Activated naive CD8-positive, alpha-beta T cell (primary cell): Measurements from ENCODE around the gene MED13L.

Source experiments
- H3K27ac Mint-ChIP-seq: one replicate; pipeline ENCODE4 v1.8.0; 2021; ENCODE audit warnings: mixed read lengths
- H3K27me3 Mint-ChIP-seq: one replicate; pipeline ENCODE4 v1.8.0; 2021; ENCODE audit warnings: mixed read lengths
- H3K36me3 Mint-ChIP-seq: one replicate; pipeline ENCODE4 v1.8.0; 2021; ENCODE audit warnings: mixed read lengths
- H3K4me1 Mint-ChIP-seq: one replicate; pipeline ENCODE4 v1.8.0; 2021; ENCODE audit warnings: low read depth, mixed read lengths
- H3K4me3 Mint-ChIP-seq: one replicate; pipeline ENCODE4 v1.8.0; 2021; ENCODE audit warnings: mild to moderate bottlenecking, mixed read lengths
- H3K9me3 Mint-ChIP-seq: one replicate; pipeline ENCODE4 v1.8.0; 2021; ENCODE audit warnings: low read depth, mixed read lengths

MED13L gene

GRCh38 chr12:116206828-116207227, 70.7 kb downstream of the MED13L start:
- Mint-ChIP-seq H3K36me3 (peaks cover 8% of the 10 kb centered on the region), H3K4me3 (no peak overlapping the region), H3K27me3 (no peaks in the 10 kb centered on the region), H3K4me1 (peaks cover 71% of the 10 kb centered on the region), H3K27ac (no peak overlapping the region), H3K9me3 (no peaks in the 10 kb centered on the region)

GRCh38 chr12:116204785-116205184, 72.7 kb downstream of the MED13L start:
- Mint-ChIP-seq H3K27ac (no peak overlapping the region), H3K9me3 (no peaks in the 10 kb centered on the region), H3K4me1 (peaks cover 70% of the 10 kb centered on the region), H3K36me3 (peaks cover 8% of the 10 kb centered on the region), H3K27me3 (no peaks in the 10 kb centered on the region), H3K4me3 (no peak overlapping the region)

- Mint-ChIP-seq H3K27me3 (no peaks in the 10 kb centered on the region), H3K36me3 (peaks cover 8% of the 10 kb centered on the region), H3K9me3 (no peaks in the 10 kb centered on the region), H3K4me3 (no peak overlapping the region), H3K4me1 (peaks cover 70% of the 10 kb centered on the region), H3K27ac (no peak overlapping the region)
Observed at GRCh38 chr12:116204169-116204568, 73.3 kb downstream of the MED13L start.

GRCh38 chr12:116202940-116203339, 74.6 kb downstream of the MED13L start:
- peaks cover 8% of the 10 kb centered on the region for H3K36me3 Mint-ChIP-seq
- peaks cover 73% of the 10 kb centered on the region for H3K4me1 Mint-ChIP-seq
- no peak overlapping the region for H3K4me3 Mint-ChIP-seq
- H3K9me3 Mint-ChIP-seq: no peaks in the 10 kb centered on the region
- no peaks in the 10 kb centered on the region for H3K27me3 Mint-ChIP-seq
- no peak overlapping the region for H3K27ac Mint-ChIP-seq

- no peaks in the 10 kb centered on the region for H3K9me3 Mint-ChIP-seq
- H3K36me3 Mint-ChIP-seq: peaks cover 8% of the 10 kb centered on the region
- no peak overlapping the region for H3K27ac Mint-ChIP-seq
- no peak overlapping the region for H3K4me3 Mint-ChIP-seq
- peaks cover 70% of the 10 kb centered on the region for H3K4me1 Mint-ChIP-seq
- H3K27me3 Mint-ChIP-seq: no peaks in the 10 kb centered on the region
Observed at GRCh38 chr12:116202433-116202832, 75.1 kb downstream of the MED13L start.

- H3K9me3 Mint-ChIP-seq: no peaks in the 10 kb centered on the region
- peaks cover 70% of the 10 kb centered on the region for H3K4me1 Mint-ChIP-seq
- no peak overlapping the region for H3K4me3 Mint-ChIP-seq
- H3K27ac Mint-ChIP-seq: no peak overlapping the region
- H3K36me3 Mint-ChIP-seq: peaks cover 8% of the 10 kb centered on the region
- no peaks in the 10 kb centered on the region for H3K27me3 Mint-ChIP-seq
Observed at GRCh38 chr12:116201908-116202307, 75.6 kb downstream of the MED13L start.

GRCh38 chr12:116201359-116201758, 76.1 kb downstream of the MED13L start:
- Mint-ChIP-seq H3K4me3 (no peak overlapping the region), H3K9me3 (no peaks in the 10 kb centered on the region), H3K27me3 (no peaks in the 10 kb centered on the region), H3K27ac (no peak overlapping the region), H3K36me3 (peaks cover 8% of the 10 kb centered on the region), H3K4me1 (peaks cover 69% of the 10 kb centered on the region)

GRCh38 chr12:116200812-116201211, 76.7 kb downstream of the MED13L start:
- Mint-ChIP-seq H3K36me3 (peaks cover 8% of the 10 kb centered on the region), H3K4me3 (no peak overlapping the region), H3K27me3 (no peaks in the 10 kb centered on the region), H3K4me1 (peaks cover 71% of the 10 kb centered on the region), H3K27ac (no peak overlapping the region), H3K9me3 (no peaks in the 10 kb centered on the region)

- Mint-ChIP-seq H3K27ac (no peak overlapping the region), H3K4me3 (no peak overlapping the region), H3K4me1 (peaks cover 76% of the 10 kb centered on the region), H3K36me3 (no peaks in the 10 kb centered on the region), H3K27me3 (no peaks in the 10 kb centered on the region), H3K9me3 (no peaks in the 10 kb centered on the region)
Observed at GRCh38 chr12:116199160-116199706, 78.3 kb downstream of the MED13L start.

- Mint-ChIP-seq H3K9me3 (no peaks in the 10 kb centered on the region), H3K4me3 (no peak overlapping the region), H3K27me3 (no peaks in the 10 kb centered on the region), H3K36me3 (peaks cover 1% of the 10 kb centered on the region), H3K27ac (peak overlapping the region; percentile 61), H3K4me1 (peaks cover 76% of the 10 kb centered on the region)
Observed at GRCh38 chr12:116196752-116197718, 80.5 kb downstream of the MED13L start.

- H3K36me3 Mint-ChIP-seq: peaks cover 2% of the 10 kb centered on the region
- H3K4me1 Mint-ChIP-seq: peaks cover 71% of the 10 kb centered on the region
- no peak overlapping the region for H3K4me3 Mint-ChIP-seq
- H3K27ac Mint-ChIP-seq: peak overlapping the region; percentile 22
- H3K27me3 Mint-ChIP-seq: no peaks in the 10 kb centered on the region
- no peaks in the 10 kb centered on the region for H3K9me3 Mint-ChIP-seq
Observed at GRCh38 chr12:116196226-116196625, 81.3 kb downstream of the MED13L start.

- Mint-ChIP-seq H3K4me3 (peak overlapping the region; percentile 56), H3K27me3 (no peaks in the 10 kb centered on the region), H3K36me3 (peaks cover 2% of the 10 kb centered on the region), H3K27ac (peak overlapping the region; percentile 61), H3K9me3 (no peaks in the 10 kb centered on the region), H3K4me1 (peaks cover 68% of the 10 kb centered on the region)
Observed at GRCh38 chr12:116194935-116195431, 82.5 kb downstream of the MED13L start.

- Mint-ChIP-seq H3K4me1 (peaks cover 73% of the 10 kb centered on the region), H3K36me3 (peaks cover 5% of the 10 kb centered on the region), H3K9me3 (no peaks in the 10 kb centered on the region), H3K27ac (no peak overlapping the region), H3K27me3 (no peaks in the 10 kb centered on the region), H3K4me3 (no peak overlapping the region)
Observed at GRCh38 chr12:116189692-116190091, 87.8 kb downstream of the MED13L start.

GRCh38 chr12:116188581-116188980, 88.9 kb downstream of the MED13L start:
- Mint-ChIP-seq H3K27ac (peak overlapping the region; percentile 81), H3K4me3 (peak overlapping the region; percentile 14), H3K9me3 (no peaks in the 10 kb centered on the region), H3K4me1 (peaks cover 76% of the 10 kb centered on the region), H3K27me3 (no peaks in the 10 kb centered on the region), H3K36me3 (peaks cover 5% of the 10 kb centered on the region)

GRCh38 chr12:116187151-116187511, 90.4 kb downstream of the MED13L start:
- H3K4me1 Mint-ChIP-seq: peaks cover 79% of the 10 kb centered on the region
- no peaks in the 10 kb centered on the region for H3K9me3 Mint-ChIP-seq
- no peaks in the 10 kb centered on the region for H3K27me3 Mint-ChIP-seq
- no peak overlapping the region for H3K4me3 Mint-ChIP-seq
- H3K27ac Mint-ChIP-seq: peak overlapping the region; percentile 2
- peaks cover 5% of the 10 kb centered on the region for H3K36me3 Mint-ChIP-seq
